ENCODE measurements around the gene CDKN1C.

DNA sequence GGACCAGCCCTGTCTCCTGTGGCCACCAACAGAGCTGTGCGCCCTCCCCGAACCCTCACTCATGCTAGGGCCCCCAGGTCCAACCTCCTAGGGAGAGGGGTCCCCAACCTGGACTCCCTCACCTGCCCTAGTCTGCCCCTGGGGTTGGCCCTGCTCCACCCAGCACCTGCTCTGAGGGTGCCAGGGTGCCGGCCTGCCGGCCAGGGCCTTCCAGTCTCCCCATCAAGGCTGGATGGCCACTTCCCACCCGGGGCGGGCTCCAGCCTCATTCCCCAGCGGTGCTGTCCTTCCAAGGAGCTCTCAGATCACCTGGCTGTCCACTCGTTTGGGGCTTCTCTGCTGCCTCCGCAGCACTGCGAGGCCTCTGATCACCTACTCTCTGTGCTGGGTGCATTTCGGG lies 39.1 kb downstream of the CDKN1C start:
- TF ChIP-seq, protein P1, sequence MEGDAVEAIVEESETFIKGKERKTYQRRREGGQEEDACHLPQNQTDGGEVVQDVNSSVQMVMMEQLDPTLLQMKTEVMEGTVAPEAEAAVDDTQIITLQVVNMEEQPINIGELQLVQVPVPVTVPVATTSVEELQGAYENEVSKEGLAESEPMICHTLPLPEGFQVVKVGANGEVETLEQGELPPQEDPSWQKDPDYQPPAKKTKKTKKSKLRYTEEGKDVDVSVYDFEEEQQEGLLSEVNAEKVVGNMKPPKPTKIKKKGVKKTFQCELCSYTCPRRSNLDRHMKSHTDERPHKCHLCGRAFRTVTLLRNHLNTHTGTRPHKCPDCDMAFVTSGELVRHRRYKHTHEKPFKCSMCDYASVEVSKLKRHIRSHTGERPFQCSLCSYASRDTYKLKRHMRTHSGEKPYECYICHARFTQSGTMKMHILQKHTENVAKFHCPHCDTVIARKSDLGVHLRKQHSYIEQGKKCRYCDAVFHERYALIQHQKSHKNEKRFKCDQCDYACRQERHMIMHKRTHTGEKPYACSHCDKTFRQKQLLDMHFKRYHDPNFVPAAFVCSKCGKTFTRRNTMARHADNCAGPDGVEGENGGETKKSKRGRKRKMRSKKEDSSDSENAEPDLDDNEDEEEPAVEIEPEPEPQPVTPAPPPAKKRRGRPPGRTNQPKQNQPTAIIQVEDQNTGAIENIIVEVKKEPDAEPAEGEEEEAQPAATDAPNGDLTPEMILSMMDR (IDR thresholded peaks at IDR 0.05), result no peak
- TF ChIP-seq POLR2A (IDR thresholded peaks at IDR 0.05), result no peak

Data from adrenal gland (tissue), 5 donors.